ENCODE results near the gene ZNF182.
"Not testable (repeated sequence)": the region's sequence is repeated elsewhere in the genome, so short reads cannot be mapped to it uniquely, and the experiment has no call there.

The ZNF182 gene

GRCh38 chrX:47936224-47936939 is 67.4 kb downstream of the ZNF182 start:
- Histone ChIP-seq H3K9me3 (ENCODE audit: insufficient read depth, low read depth, low read length) (no peaks in the 10 kb centered on the region), H2AFZ (ENCODE audit: low read length) (no peak overlapping the region), H3K9me2 (replicated peaks; ENCODE audit: low read depth, low read length) (no peaks in the 10 kb centered on the region), H3F3A (ENCODE audit: low read depth) (no peaks in the 10 kb centered on the region), H3K36me3 (ENCODE audit: insufficient read depth, low read length) (no peaks in the 10 kb centered on the region), H3K79me2 (ENCODE audit: insufficient read depth, low read length) (no peaks in the 10 kb centered on the region), H3K27me3 (ENCODE audit: insufficient read depth, low read length, poor library complexity, severe bottlenecking) (no peaks in the 10 kb centered on the region), H3K4me2 (ENCODE audit: low read depth, low read length, poor library complexity, severe bottlenecking) (no peak overlapping the region), H3K4me1 (ENCODE audit: insufficient read depth, low read length, poor library complexity, severe bottlenecking) (no peaks in the 10 kb centered on the region), H3K9ac (ENCODE audit: low read depth, low read length, poor library complexity, severe bottlenecking) (no peak overlapping the region), H4K20me1 (ENCODE audit: insufficient read depth, low read length, poor library complexity, severe bottlenecking) (no peaks in the 10 kb centered on the region), H3K4me3 (ENCODE audit: low read length, poor library complexity, severe bottlenecking) (peak overlapping the region; percentile 51)
- TF ChIP-seq, protein P1, sequence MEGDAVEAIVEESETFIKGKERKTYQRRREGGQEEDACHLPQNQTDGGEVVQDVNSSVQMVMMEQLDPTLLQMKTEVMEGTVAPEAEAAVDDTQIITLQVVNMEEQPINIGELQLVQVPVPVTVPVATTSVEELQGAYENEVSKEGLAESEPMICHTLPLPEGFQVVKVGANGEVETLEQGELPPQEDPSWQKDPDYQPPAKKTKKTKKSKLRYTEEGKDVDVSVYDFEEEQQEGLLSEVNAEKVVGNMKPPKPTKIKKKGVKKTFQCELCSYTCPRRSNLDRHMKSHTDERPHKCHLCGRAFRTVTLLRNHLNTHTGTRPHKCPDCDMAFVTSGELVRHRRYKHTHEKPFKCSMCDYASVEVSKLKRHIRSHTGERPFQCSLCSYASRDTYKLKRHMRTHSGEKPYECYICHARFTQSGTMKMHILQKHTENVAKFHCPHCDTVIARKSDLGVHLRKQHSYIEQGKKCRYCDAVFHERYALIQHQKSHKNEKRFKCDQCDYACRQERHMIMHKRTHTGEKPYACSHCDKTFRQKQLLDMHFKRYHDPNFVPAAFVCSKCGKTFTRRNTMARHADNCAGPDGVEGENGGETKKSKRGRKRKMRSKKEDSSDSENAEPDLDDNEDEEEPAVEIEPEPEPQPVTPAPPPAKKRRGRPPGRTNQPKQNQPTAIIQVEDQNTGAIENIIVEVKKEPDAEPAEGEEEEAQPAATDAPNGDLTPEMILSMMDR (conservative IDR thresholded peaks at IDR 0.05; ENCODE audit: low read length) = no peak
- no peak for TF ChIP-seq EZH2phosphoT487 (IDR thresholded peaks at IDR 0.05; ENCODE audit: borderline replicate concordance)

GRCh38 chrX:47933946-47934345 is 69.8 kb downstream of the ZNF182 start:
- H3K79me2 ChIP-seq (ENCODE audit: insufficient read depth, low read length) = no peaks in the 10 kb centered on the region

GRCh38 chrX:47931970-47932369 is 71.8 kb downstream of the ZNF182 start:
- H3K9me3 ChIP-seq (ENCODE audit: insufficient read depth, low read depth, low read length); H3K27me3 ChIP-seq (ENCODE audit: insufficient read depth, low read length, poor library complexity, severe bottlenecking); H3K4me2 ChIP-seq (ENCODE audit: low read depth, low read length, poor library complexity, severe bottlenecking); H3F3A ChIP-seq (ENCODE audit: low read depth); H2AFZ ChIP-seq (ENCODE audit: low read length); H3K36me3 ChIP-seq (ENCODE audit: insufficient read depth, low read length); H3K4me3 ChIP-seq (ENCODE audit: low read length, poor library complexity, severe bottlenecking); H3K4me1 ChIP-seq (ENCODE audit: insufficient read depth, low read length, poor library complexity, severe bottlenecking); H4K20me1 ChIP-seq (ENCODE audit: insufficient read depth, low read length, poor library complexity, severe bottlenecking); H3K9me2 ChIP-seq (replicated peaks; ENCODE audit: low read depth, low read length); H3K79me2 ChIP-seq (ENCODE audit: insufficient read depth, low read length); H3K9ac ChIP-seq (ENCODE audit: low read depth, low read length, poor library complexity, severe bottlenecking): not testable (repeated sequence)

More at GRCh38 chrX:47933946-47934345, 69.8 kb downstream of the ZNF182 start:
- no peaks in the 10 kb centered on the region for H3F3A ChIP-seq (ENCODE audit: low read depth)
- H3K27me3 ChIP-seq (ENCODE audit: insufficient read depth, low read length, poor library complexity, severe bottlenecking) = no peaks in the 10 kb centered on the region
- H3K4me3 ChIP-seq (ENCODE audit: low read length, poor library complexity, severe bottlenecking) = no peak overlapping the region
- H3K9me3 ChIP-seq (ENCODE audit: insufficient read depth, low read depth, low read length) = no peaks in the 10 kb centered on the region
- no peaks in the 10 kb centered on the region for H3K9me2 ChIP-seq (replicated peaks; ENCODE audit: low read depth, low read length)
- no peak overlapping the region for H3K4me2 ChIP-seq (ENCODE audit: low read depth, low read length, poor library complexity, severe bottlenecking)
- H3K4me1 ChIP-seq (ENCODE audit: insufficient read depth, low read length, poor library complexity, severe bottlenecking) = no peaks in the 10 kb centered on the region
- no peak overlapping the region for H3K9ac ChIP-seq (ENCODE audit: low read depth, low read length, poor library complexity, severe bottlenecking)
- no peaks in the 10 kb centered on the region for H3K36me3 ChIP-seq (ENCODE audit: insufficient read depth, low read length)
- H4K20me1 ChIP-seq (ENCODE audit: insufficient read depth, low read length, poor library complexity, severe bottlenecking) = no peaks in the 10 kb centered on the region
- TF ChIP-seq, protein P1 (conservative IDR thresholded peaks at IDR 0.05; ENCODE audit: low read length) = no peak
- TF ChIP-seq EZH2phosphoT487 (IDR thresholded peaks at IDR 0.05; ENCODE audit: borderline replicate concordance) = no peak
- no peak overlapping the region for H2AFZ ChIP-seq (ENCODE audit: low read length)

DNA sequence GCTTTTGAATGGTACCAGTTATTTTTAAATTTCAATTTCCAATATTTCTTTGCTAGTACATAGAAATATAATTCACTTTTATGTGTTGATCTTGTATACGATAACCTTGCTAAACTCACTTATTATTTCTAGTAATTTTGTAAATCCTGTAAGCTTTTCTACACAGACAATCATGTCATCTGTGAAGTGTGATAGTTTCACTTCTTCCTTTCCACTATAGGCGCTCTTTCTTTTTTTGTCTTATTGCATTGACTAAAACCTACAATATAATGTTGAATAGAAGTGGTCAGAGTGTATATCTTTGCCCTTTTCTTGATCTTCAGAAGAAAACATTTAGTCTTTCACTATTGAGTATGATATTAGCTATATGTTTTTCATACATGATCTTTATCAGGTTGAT is 76.6 kb downstream of the ZNF182 start:
- Histone ChIP-seq H3F3A (ENCODE audit: low read depth) (no peaks in the 10 kb centered on the region), H3K9me2 (replicated peaks; ENCODE audit: low read depth, low read length) (no peaks in the 10 kb centered on the region), H3K79me2 (ENCODE audit: insufficient read depth, low read length) (no peaks in the 10 kb centered on the region), H3K4me1 (ENCODE audit: insufficient read depth, low read length, poor library complexity, severe bottlenecking) (no peaks in the 10 kb centered on the region), H3K36me3 (ENCODE audit: insufficient read depth, low read length) (no peaks in the 10 kb centered on the region), H3K9ac (ENCODE audit: low read depth, low read length, poor library complexity, severe bottlenecking) (no peak overlapping the region), H3K27me3 (ENCODE audit: insufficient read depth, low read length, poor library complexity, severe bottlenecking) (no peaks in the 10 kb centered on the region), H3K9me3 (ENCODE audit: insufficient read depth, low read depth, low read length) (no peaks in the 10 kb centered on the region), H3K4me2 (ENCODE audit: low read depth, low read length, poor library complexity, severe bottlenecking) (no peak overlapping the region), H4K20me1 (ENCODE audit: insufficient read depth, low read length, poor library complexity, severe bottlenecking) (no peaks in the 10 kb centered on the region), H3K4me3 (ENCODE audit: low read length, poor library complexity, severe bottlenecking) (no peak overlapping the region), H2AFZ (ENCODE audit: low read length) (no peak overlapping the region)
- TF ChIP-seq, protein P1 (conservative IDR thresholded peaks at IDR 0.05; ENCODE audit: low read length) = no peak
- no peak for TF ChIP-seq EZH2phosphoT487 (IDR thresholded peaks at IDR 0.05; ENCODE audit: borderline replicate concordance)

Data from Loucy (cell line).